Panc1 (cell line): ENCODE data around the gene HOXD11. TPM values are rescaled to one million over a fixed set of nuclear protein-coding genes. Genes with fewer than 3 reads are reported as not detected.

Experiments used
- ATAC-seq: fragments of 200-7000 bp; cut with Tn5 transposase; 2 replicates; pipeline ENCODE4 v1.9.1; 2020; ENCODE audit warnings: mild to moderate bottlenecking, moderate library complexity
- BruUV-seq: library from RNA; stranded (reverse); fragments of 400-500 nt; replicated peaks from 2 replicates; lab custom pipeline; 2021; lab: Mats Ljungman, UMichigan
- CTCF ChIA-PET: fragments of 300-600 bp; sonication (Branson Sonifier 250); formaldehyde crosslinking; loops from one replicate; lab custom pipeline; 2022; ENCODE audit warnings: antibody characterized with exemption; lab: Charles Lee
- POLR2A ChIA-PET: fragments of 300-600 bp; sonication (Branson Sonifier 250); formaldehyde crosslinking; loops from one replicate; lab custom pipeline; 2022; ENCODE audit warnings: antibody characterized with exemption; lab: Charles Lee
- DNase-seq: peaks from one replicate; pipeline ENCODE4 v3.0.0-alpha.2; 2010; ENCODE audit warnings: low read depth, low spot score
- H3K27ac ChIP-seq: 2 replicates; pipeline ENCODE4 v1.5.1; 2011; ENCODE audit warnings: mild to moderate bottlenecking, low read length, inconsistent platforms
- H3K27me3 ChIP-seq: fragments of 200-500 bp; sonication (Bioruptor generic); 2 replicates; pipeline ENCODE4 v1.6.0; 2014; ENCODE audit warnings: low read length, inconsistent platforms; ENCODE audit not compliant: control insufficient read depth, insufficient read depth
- H3K36me3 ChIP-seq: fragments of 200-500 bp; sonication (Bioruptor generic); 2 replicates; pipeline ENCODE4 v1.5.1; 2014; ENCODE audit warnings: inconsistent platforms, mild to moderate bottlenecking, low read length, moderate library complexity; ENCODE audit not compliant: control insufficient read depth, insufficient read depth
- H3K4me1 ChIP-seq: 2 replicates; pipeline ENCODE4 v1.5.1; 2011; ENCODE audit warnings: inconsistent platforms, mild to moderate bottlenecking, low read length, moderate library complexity; ENCODE audit not compliant: control insufficient read depth, insufficient read depth
- H3K4me3 ChIP-seq, 2 experiments: 2 replicates each; pipeline ENCODE4 v1.5.1; 2011 to 2012; ENCODE audit warnings: low read depth in 2 of 2, low read length in 2 of 2, mild to moderate bottlenecking in 2 of 2, inconsistent platforms in 1 of 2, moderate library complexity in 1 of 2
- H3K9me3 ChIP-seq: fragments of 200-500 bp; sonication (Bioruptor generic); 2 replicates; pipeline ENCODE4 v1.5.1; 2014; ENCODE audit warnings: low read depth, mild to moderate bottlenecking, inconsistent platforms, low read length, moderate library complexity; ENCODE audit not compliant: control insufficient read depth, insufficient read depth
- POLR2AphosphoS5 ChIP-seq: IDR thresholded peaks from 2 replicates; pipeline ENCODE4 v1.6.1; 2012; ENCODE audit warnings: mild to moderate bottlenecking, low read depth, low read length, moderate library complexity
- SIN3A ChIP-seq: IDR thresholded peaks from 2 replicates; pipeline ENCODE4 v1.6.1; 2012; ENCODE audit warnings: low read depth, mild to moderate bottlenecking, low read length, moderate library complexity, borderline replicate concordance; ENCODE audit not compliant: insufficient read depth
- TCF7L2 ChIP-seq: IDR thresholded peaks from 2 replicates; pipeline ENCODE4 v1.6.1; 2011; ENCODE audit warnings: mild to moderate bottlenecking, low read depth, low read length, inconsistent platforms
- in situ Hi-C: cut with HindIII; loops from 2 replicates; pipeline ENCODE4 v1.10.0; 2016; ENCODE audit warnings: low sequenced_read_pairs, low pct_unique_long_range_greater_than_20kb
- intact Hi-C: fragments of 100-400 bp; cut with micrococcal nuclease; formaldehyde crosslinking; loops from one replicate; pipeline ENCODE4 v1.10.0; 2022; ENCODE audit not compliant: unreplicated experiment
- total RNA-seq: library from RNA; stranded (reverse); gene quantifications from one replicate; pipeline ENCODE4 v1.2.1, GENCODE V29; 2021; ENCODE audit not compliant: unreplicated experiment
- TF ChIP-seq, protein P1 (sequence below), 2 experiments: IDR thresholded peaks; 2 replicates each; pipeline ENCODE4 v1.6.1; 2011 to 2012; ENCODE audit warnings: low read depth in 2 of 2, control low read depth in 1 of 2, low read length in 1 of 2, mild to moderate bottlenecking in 1 of 2, moderate library complexity in 1 of 2; ENCODE audit not compliant: insufficient read depth in 1 of 2
- TF ChIP-seq, protein P2 (sequence below): fragments of 450-650 bp; IDR thresholded peaks from 2 replicates; pipeline ENCODE4 v1.5.1; 2017; ENCODE audit warnings: mild to moderate bottlenecking

HOXD11 gene
- total RNA-seq, 1 experiment from 2014 or later, result 0.49 TPM

DNA sequence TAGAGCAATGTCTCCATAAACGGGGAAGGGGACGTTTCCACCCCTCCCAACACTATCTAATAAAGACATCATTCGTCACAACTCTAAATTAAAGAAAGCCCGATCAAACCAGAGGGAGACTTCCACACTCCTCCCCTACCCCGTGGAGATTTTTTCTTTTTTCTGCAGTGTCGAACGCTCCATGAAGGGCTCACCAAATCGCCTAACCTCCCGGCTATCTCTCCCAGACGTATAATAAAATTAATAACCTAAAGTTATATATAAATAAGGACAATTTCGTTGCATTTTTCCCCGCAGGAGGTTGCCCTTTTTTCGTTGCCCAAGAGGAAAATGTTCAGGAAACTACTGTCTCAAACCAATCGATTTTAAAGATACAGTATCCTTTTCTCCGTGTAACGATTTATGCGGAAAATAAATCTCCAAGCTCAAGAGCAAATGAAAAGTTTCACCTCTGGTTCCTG lies 25.7 kb upstream of the HOXD11 start:
- in situ Hi-C loops (no loop called here), intact Hi-C loops (loop anchor here (10.0 kb wide), 1 partner anchor 117 kb away; no protein-coding TSS in a partner anchor)
- ChIA-PET POLR2A (no interaction called here), CTCF (no interaction called here)
- TF ChIP-seq, protein P1, sequence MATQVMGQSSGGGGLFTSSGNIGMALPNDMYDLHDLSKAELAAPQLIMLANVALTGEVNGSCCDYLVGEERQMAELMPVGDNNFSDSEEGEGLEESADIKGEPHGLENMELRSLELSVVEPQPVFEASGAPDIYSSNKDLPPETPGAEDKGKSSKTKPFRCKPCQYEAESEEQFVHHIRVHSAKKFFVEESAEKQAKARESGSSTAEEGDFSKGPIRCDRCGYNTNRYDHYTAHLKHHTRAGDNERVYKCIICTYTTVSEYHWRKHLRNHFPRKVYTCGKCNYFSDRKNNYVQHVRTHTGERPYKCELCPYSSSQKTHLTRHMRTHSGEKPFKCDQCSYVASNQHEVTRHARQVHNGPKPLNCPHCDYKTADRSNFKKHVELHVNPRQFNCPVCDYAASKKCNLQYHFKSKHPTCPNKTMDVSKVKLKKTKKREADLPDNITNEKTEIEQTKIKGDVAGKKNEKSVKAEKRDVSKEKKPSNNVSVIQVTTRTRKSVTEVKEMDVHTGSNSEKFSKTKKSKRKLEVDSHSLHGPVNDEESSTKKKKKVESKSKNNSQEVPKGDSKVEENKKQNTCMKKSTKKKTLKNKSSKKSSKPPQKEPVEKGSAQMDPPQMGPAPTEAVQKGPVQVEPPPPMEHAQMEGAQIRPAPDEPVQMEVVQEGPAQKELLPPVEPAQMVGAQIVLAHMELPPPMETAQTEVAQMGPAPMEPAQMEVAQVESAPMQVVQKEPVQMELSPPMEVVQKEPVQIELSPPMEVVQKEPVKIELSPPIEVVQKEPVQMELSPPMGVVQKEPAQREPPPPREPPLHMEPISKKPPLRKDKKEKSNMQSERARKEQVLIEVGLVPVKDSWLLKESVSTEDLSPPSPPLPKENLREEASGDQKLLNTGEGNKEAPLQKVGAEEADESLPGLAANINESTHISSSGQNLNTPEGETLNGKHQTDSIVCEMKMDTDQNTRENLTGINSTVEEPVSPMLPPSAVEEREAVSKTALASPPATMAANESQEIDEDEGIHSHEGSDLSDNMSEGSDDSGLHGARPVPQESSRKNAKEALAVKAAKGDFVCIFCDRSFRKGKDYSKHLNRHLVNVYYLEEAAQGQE (IDR thresholded peaks at IDR 0.05; ENCODE audit: insufficient read depth in 1 of 2, low read depth in 2 of 2, low read length in 1 of 2), result no peak
- TF ChIP-seq SIN3A (no peak), TCF7L2 (no peak)
- TF ChIP-seq, protein P2, sequence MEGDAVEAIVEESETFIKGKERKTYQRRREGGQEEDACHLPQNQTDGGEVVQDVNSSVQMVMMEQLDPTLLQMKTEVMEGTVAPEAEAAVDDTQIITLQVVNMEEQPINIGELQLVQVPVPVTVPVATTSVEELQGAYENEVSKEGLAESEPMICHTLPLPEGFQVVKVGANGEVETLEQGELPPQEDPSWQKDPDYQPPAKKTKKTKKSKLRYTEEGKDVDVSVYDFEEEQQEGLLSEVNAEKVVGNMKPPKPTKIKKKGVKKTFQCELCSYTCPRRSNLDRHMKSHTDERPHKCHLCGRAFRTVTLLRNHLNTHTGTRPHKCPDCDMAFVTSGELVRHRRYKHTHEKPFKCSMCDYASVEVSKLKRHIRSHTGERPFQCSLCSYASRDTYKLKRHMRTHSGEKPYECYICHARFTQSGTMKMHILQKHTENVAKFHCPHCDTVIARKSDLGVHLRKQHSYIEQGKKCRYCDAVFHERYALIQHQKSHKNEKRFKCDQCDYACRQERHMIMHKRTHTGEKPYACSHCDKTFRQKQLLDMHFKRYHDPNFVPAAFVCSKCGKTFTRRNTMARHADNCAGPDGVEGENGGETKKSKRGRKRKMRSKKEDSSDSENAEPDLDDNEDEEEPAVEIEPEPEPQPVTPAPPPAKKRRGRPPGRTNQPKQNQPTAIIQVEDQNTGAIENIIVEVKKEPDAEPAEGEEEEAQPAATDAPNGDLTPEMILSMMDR, result no peak
- H3K36me3 ChIP-seq, result no peaks in the 10 kb centered on the region
- H3K4me3 ChIP-seq, result no peak overlapping the region
- H3K4me1 ChIP-seq, result peaks cover 4% of the 10 kb centered on the region
- DNase-seq (no peak), ATAC-seq (no peak)
- no peaks in the 10 kb centered on the region for H3K9me3 ChIP-seq
- peaks cover 33% of the 10 kb centered on the region for H3K27me3 ChIP-seq
- no peak overlapping the region for H3K27ac ChIP-seq
- no TSS peak for BruUV-seq

- no peaks in the 10 kb centered on the region for H3K9me3 ChIP-seq
- intact Hi-C loops (loop anchor here (10.0 kb wide), 1 partner anchor 117 kb away; no protein-coding TSS in a partner anchor), in situ Hi-C loops (no loop called here)
- no peak overlapping the region for H3K27ac ChIP-seq
- H3K4me3 ChIP-seq, result no peak overlapping the region
- CTCF ChIA-PET, result interaction anchor here (0.7 kb wide), 1 partner anchor 373 kb away, joined by 3 read pairs; no protein-coding TSS in a partner anchor
- BruUV-seq, result no TSS peak
- H3K27me3 ChIP-seq, result peaks cover 35% of the 10 kb centered on the region
- no peak for ATAC-seq
- DNase-seq, result no peak
- POLR2A ChIA-PET, result no interaction called here
- TF ChIP-seq, protein P2, result no peak
- no peak for TF ChIP-seq SIN3A
- TF ChIP-seq POLR2AphosphoS5, result no peak
- TF ChIP-seq, protein P1 (IDR thresholded peaks at IDR 0.05; ENCODE audit: insufficient read depth in 1 of 2, low read depth in 2 of 2, low read length in 1 of 2), result no peak
- no peaks in the 10 kb centered on the region for H3K36me3 ChIP-seq
- H3K4me1 ChIP-seq, result peaks cover 6% of the 10 kb centered on the region
Measured at GRCh38 chr2:176081837-176082524, 25.1 kb upstream of the HOXD11 start.
